Measurements from ENCODE around the gene ITPKB.

DNA sequence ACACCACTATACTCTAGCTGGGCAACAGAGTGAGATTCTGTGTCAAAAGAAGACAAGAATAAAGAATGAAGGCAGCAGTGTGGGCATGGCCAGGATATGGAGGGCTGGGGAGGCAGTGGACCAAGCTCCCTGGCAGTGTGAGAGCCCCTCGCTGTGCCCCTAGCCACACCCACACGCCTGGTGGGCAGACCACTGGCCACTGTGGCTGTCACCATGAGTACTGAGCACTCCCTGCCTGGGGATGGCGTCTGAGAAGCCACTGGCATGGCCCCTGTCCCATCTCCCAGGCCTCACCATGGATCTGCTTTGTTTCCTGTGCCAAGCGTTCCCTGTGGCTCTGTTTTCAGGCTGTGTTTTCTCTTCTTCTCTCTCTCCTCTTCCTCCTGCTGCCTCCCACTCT is 138.8 kb downstream of the ITPKB start:
- TF ChIP-seq, protein P1, sequence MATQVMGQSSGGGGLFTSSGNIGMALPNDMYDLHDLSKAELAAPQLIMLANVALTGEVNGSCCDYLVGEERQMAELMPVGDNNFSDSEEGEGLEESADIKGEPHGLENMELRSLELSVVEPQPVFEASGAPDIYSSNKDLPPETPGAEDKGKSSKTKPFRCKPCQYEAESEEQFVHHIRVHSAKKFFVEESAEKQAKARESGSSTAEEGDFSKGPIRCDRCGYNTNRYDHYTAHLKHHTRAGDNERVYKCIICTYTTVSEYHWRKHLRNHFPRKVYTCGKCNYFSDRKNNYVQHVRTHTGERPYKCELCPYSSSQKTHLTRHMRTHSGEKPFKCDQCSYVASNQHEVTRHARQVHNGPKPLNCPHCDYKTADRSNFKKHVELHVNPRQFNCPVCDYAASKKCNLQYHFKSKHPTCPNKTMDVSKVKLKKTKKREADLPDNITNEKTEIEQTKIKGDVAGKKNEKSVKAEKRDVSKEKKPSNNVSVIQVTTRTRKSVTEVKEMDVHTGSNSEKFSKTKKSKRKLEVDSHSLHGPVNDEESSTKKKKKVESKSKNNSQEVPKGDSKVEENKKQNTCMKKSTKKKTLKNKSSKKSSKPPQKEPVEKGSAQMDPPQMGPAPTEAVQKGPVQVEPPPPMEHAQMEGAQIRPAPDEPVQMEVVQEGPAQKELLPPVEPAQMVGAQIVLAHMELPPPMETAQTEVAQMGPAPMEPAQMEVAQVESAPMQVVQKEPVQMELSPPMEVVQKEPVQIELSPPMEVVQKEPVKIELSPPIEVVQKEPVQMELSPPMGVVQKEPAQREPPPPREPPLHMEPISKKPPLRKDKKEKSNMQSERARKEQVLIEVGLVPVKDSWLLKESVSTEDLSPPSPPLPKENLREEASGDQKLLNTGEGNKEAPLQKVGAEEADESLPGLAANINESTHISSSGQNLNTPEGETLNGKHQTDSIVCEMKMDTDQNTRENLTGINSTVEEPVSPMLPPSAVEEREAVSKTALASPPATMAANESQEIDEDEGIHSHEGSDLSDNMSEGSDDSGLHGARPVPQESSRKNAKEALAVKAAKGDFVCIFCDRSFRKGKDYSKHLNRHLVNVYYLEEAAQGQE (IDR thresholded peaks at IDR 0.05; ENCODE audit: insufficient replicate concordance, low read depth): no peak
- TF ChIP-seq SPI1 (IDR thresholded peaks at IDR 0.05; ENCODE audit: borderline replicate concordance, low read depth): no peak
- TF ChIP-seq, protein P2, sequence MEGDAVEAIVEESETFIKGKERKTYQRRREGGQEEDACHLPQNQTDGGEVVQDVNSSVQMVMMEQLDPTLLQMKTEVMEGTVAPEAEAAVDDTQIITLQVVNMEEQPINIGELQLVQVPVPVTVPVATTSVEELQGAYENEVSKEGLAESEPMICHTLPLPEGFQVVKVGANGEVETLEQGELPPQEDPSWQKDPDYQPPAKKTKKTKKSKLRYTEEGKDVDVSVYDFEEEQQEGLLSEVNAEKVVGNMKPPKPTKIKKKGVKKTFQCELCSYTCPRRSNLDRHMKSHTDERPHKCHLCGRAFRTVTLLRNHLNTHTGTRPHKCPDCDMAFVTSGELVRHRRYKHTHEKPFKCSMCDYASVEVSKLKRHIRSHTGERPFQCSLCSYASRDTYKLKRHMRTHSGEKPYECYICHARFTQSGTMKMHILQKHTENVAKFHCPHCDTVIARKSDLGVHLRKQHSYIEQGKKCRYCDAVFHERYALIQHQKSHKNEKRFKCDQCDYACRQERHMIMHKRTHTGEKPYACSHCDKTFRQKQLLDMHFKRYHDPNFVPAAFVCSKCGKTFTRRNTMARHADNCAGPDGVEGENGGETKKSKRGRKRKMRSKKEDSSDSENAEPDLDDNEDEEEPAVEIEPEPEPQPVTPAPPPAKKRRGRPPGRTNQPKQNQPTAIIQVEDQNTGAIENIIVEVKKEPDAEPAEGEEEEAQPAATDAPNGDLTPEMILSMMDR (IDR thresholded peaks at IDR 0.05; ENCODE audit: insufficient read depth, low read length): no peak
